MM.1S (cell line): ENCODE results near the gene CDHR5.

ENCODE experiments used
- EZH2 ChIP-seq: fragments of 300-600 bp; sonication (generic); optimal IDR thresholded peaks from 2 replicates; pipeline ENCODE3; 2017; ENCODE audit warnings: low read depth, mild to moderate bottlenecking, antibody characterized with exemption, low read length, mixed read lengths
- TF ChIP-seq, protein P1 (sequence below): fragments of 300-600 bp; sonication (generic); IDR thresholded peaks from 2 replicates; pipeline ENCODE4 v1.5.1; 2016; ENCODE audit warnings: antibody characterized with exemption, low read length, mixed read lengths

- TF ChIP-seq, protein P1, sequence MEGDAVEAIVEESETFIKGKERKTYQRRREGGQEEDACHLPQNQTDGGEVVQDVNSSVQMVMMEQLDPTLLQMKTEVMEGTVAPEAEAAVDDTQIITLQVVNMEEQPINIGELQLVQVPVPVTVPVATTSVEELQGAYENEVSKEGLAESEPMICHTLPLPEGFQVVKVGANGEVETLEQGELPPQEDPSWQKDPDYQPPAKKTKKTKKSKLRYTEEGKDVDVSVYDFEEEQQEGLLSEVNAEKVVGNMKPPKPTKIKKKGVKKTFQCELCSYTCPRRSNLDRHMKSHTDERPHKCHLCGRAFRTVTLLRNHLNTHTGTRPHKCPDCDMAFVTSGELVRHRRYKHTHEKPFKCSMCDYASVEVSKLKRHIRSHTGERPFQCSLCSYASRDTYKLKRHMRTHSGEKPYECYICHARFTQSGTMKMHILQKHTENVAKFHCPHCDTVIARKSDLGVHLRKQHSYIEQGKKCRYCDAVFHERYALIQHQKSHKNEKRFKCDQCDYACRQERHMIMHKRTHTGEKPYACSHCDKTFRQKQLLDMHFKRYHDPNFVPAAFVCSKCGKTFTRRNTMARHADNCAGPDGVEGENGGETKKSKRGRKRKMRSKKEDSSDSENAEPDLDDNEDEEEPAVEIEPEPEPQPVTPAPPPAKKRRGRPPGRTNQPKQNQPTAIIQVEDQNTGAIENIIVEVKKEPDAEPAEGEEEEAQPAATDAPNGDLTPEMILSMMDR = no peak
- TF ChIP-seq EZH2 = no peak
Observed at GRCh38 chr11:638631-639331, 14.0 kb upstream of the CDHR5 start.
